DMS 273 (cell line): ENCODE results near the gene PCDHB11.
"Not testable (repeated sequence)": the region's sequence is repeated elsewhere in the genome, so short reads cannot be mapped to it uniquely, and the experiment has no call there.

ENCODE experiments used
- DNase-seq: peaks from one replicate; lab custom pipeline; 2025; ENCODE audit not compliant: unreplicated experiment; lab: John Stamatoyannopoulos, UW

The PCDHB11 gene

DNA sequence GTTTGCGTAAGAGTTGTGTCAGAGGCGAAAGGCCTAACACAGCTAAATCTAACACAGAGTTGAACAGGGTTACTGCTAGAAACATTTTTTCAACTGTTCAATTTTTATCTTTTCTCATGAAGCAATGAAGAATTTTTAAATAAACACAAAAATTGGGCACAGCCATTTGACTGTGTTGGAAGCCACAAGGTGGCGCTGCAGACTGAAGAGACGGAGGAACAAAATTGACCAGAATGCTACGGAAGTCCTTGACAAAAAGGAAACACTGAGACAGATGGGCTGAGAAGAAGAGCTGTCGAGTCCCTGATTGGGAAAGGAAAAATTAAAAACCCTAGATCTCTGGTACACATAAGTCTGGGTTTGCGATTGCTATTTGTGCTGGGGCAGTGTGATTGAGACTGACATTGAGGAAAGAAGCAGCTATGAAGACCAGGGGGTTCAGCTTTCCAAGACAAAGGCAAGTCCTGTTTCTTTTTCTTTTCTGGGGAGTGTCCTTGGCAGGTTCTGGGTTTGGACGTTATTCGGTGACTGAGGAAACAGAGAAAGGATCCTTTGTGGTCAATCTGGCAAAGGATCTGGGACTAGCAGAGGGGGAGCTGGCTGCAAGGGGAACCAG is 12.4 kb upstream of the PCDHB11 start, which contains the start of gene PCDHB9:
Gene PCDHB9 (plus strand): TSS at position 265 of the 616 bp plus-strand sequence. CDS start 158 bp downstream, at position 423.
- peak; percentile 93 for DNase-seq

DNA sequence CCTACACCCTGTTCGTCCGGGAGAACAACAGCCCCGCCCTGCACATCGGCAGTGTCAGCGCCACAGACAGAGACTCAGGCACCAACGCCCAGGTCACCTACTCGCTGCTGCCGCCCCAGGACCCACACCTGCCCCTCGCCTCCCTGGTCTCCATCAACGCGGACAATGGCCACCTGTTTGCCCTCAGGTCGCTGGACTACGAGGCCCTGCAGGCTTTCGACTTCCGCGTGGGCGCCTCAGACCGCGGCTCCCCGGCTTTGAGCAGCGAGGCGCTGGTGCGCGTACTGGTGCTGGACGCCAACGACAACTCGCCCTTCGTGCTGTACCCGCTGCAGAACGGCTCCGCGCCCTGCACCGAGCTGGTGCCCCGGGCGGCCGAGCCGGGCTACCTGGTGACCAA is 10.7 kb upstream of the PCDHB11 start:
- DNase-seq, result not testable (repeated sequence)

DNA sequence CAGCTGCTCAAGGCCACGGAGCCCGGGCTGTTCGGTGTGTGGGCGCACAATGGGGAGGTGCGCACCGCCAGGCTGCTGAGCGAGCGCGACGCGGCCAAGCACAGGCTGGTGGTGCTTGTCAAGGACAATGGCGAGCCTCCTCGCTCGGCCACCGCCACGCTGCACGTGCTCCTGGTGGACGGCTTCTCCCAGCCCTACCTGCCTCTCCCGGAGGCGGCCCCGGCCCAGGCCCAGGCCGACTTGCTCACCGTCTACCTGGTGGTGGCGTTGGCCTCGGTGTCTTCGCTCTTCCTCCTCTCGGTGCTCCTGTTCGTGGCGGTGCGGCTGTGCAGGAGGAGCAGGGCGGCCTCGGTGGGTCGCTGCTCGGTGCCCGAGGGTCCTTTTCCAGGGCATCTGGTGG is 10.3 kb upstream of the PCDHB11 start:
- not testable (repeated sequence) for DNase-seq

DNA sequence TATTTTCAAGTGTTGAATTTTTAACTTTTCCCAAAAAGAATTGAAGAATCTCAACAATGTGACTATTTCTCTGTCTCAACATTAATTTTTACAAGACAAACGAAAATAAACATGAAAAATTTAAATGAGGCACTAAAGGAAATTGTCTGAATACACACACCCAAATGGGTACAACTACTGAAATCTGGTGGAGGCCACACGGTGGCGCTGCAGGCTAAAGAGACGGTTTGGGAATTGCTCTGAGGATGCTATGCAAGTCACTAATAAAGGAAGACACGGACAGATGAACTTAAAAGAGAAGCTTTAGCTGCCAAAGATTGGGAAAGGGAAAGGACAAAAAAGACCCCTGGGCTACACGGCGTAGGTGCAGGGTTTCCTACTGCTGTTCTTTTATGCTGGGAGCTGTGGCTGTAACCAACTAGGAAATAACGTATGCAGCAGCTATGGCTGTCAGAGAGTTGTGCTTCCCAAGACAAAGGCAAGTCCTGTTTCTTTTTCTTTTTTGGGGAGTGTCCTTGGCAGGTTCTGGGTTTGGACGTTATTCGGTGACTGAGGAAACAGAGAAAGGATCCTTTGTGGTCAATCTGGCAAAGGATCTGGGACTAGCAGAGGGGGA is 7.2 kb upstream of the PCDHB11 start, which contains the start of gene PCDHB10:
Gene PCDHB10 (plus strand): TSS at position 244 of the 616 bp plus-strand sequence. CDS start 200 bp downstream, at position 444.
- DNase-seq, result peak; percentile 55

DNA sequence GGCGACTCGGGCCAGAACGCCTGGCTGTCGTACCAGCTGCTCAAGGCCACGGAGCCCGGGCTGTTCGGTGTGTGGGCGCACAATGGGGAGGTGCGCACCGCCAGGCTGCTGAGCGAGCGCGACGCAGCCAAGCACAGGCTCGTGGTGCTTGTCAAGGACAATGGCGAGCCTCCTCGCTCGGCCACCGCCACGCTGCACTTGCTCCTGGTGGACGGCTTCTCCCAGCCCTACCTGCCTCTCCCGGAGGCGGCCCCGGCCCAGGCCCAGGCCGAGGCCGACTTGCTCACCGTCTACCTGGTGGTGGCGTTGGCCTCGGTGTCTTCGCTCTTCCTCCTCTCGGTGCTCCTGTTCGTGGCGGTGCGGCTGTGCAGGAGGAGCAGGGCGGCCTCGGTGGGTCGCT is 5.1 kb upstream of the PCDHB11 start:
- not testable (repeated sequence) for DNase-seq

DNA sequence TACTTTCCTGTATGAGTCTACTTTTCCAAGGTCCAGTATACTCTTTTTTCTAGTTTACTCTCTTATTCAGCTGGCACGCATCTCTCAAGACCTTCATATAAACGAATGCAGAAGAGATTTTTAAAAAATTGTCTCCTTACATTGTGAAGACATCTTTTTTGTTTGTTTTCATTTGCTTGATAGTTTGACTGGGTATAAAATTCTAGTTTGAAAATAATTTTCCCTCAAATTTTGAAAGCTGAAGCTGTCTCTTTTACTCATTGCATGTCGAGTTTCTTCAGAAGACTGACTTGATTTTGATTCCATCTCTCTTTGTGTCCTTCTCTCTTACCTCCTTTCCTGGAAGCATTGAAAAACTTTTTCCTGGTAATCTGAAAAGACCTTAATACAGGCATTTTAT is 3.1 kb upstream of the PCDHB11 start:
- DNase-seq, result no peak

DNA sequence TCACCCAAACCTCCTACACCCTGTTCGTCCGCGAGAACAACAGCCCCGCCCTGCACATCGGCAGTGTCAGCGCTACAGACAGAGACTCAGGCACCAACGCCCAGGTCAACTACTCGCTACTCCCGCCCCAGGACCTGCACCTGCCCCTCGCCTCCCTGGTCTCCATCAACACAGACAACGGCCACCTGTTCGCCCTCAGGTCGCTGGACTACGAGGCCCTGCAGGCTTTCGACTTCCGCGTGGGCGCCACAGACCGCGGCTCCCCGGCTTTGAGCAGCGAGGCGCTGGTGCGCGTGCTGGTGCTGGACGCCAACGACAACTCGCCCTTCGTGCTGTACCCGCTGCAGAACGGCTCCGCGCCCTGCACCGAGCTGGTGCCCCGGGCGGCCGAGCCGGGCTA is 1.7 kb downstream of the PCDHB11 start:
- DNase-seq, result not testable (repeated sequence)

DNA sequence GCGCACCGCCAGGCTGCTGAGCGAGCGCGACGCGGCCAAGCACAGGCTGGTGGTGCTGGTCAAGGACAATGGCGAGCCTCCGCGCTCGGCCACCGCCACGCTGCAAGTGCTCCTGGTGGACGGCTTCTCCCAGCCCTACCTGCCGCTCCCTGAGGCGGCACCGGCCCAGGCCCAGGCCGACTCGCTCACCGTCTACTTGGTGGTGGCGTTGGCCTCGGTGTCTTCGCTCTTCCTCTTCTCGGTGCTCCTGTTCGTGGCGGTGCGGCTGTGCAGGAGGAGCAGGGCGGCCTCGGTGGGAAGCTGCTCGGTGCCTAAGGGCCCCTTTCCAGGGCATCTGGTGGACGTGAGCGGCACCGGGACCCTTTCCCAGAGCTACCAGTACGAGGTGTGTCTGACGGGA is 2.2 kb downstream of the PCDHB11 start:
- DNase-seq, result not testable (repeated sequence)

DNA sequence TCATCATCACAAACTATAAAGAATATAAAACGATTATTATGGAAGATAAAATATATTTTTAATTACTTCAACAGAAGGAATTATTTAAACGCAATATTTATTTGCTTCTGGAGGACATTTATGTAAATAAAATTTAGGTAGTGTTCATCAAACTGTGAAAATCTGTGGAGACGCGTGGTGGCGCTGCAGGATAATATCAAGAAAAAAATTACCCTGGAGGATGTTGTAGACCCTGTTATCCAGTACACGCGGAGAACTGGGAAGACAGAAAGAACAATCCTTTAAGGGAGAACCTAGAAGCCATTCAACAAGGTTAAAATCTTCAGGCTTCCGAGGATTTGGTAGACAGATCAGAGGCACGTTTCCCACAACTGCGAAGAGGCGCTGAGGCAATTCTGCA is 9.1 kb downstream of the PCDHB11 start, which contains the start of gene PCDHB12:
Gene PCDHB12 (plus strand): TSS at position 242 of the 400 bp plus-strand sequence. CDS start 189 bp downstream, outside the sequence.
- no peak for DNase-seq

DNA sequence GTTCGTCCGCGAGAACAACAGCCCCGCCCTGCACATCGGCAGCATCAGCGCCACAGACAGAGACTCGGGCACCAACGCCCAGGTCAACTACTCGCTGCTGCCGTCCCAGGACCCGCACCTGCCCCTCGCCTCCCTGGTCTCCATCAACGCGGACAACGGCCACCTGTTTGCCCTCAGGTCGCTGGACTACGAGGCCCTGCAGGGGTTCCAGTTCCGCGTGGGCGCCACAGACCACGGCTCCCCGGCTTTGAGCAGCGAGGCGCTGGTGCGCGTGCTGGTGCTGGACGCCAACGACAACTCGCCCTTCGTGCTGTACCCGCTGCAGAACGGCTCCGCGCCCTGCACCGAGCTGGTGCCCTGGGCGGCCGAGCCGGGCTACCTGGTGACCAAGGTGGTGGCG is 10.9 kb downstream of the PCDHB11 start:
- not testable (repeated sequence) for DNase-seq

DNA sequence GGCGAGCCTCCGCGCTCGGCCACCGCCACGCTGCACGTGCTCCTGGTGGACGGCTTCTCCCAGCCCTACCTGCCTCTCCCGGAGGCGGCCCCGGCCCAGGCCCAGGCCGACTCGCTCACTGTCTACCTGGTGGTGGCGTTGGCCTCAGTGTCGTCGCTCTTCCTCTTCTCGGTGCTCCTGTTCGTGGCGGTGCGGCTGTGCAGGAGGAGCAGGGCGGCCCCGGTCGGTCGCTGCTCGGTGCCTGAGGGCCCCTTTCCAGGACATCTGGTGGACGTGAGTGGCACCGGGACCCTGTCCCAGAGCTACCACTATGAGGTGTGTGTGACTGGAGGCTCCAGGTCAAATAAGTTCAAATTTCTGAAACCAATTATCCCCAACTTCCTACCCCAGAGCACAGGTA is 11.4 kb downstream of the PCDHB11 start:
- not testable (repeated sequence) for DNase-seq

DNA sequence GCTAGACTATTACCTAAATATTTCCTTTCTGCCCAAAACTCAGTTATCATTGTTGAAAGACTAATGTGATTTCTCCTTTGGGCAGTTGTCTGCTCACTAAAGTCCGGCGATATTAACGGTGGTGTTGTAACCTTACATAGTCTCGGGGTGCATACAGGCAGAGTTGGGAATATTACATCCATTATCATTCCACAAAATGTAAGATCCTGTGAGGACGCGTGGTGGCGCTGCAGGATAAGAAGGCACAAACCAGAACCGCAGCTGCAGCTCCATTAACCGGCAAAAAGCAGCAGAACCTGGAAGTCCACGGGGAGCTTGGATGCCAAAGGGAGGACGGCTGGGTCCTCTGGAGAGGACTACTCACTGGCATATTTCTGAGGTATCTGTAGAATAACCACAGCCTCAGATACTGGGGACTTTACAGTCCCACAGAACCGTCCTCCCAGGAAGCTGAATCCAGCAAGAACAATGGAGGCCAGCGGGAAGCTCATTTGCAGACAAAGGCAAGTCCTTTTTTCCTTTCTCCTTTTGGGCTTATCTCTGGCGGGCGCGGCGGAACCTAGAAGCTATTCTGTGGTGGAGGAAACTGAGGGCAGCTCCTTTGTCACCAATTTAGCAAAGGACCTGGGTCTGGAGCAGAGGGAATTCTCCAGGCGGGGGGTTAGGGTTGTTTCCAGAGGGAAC is 14.4 kb downstream of the PCDHB11 start, which contains the start of gene PCDHB13:
Gene PCDHB13 (plus strand): TSS at position 264 of the 684 bp plus-strand sequence. CDS start 205 bp downstream, at position 469.
- DNase-seq, result peak; percentile 56

DNA sequence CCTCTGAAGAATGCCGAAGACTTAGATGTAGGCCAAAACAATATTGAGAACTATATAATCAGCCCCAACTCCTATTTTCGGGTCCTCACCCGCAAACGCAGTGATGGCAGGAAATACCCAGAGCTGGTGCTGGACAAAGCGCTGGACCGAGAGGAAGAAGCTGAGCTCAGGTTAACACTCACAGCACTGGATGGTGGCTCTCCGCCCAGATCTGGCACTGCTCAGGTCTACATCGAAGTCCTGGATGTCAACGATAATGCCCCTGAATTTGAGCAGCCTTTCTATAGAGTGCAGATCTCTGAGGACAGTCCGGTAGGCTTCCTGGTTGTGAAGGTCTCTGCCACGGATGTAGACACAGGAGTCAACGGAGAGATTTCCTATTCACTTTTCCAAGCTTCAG is 15.2 kb downstream of the PCDHB11 start:
- DNase-seq, result not testable (repeated sequence)

DNA sequence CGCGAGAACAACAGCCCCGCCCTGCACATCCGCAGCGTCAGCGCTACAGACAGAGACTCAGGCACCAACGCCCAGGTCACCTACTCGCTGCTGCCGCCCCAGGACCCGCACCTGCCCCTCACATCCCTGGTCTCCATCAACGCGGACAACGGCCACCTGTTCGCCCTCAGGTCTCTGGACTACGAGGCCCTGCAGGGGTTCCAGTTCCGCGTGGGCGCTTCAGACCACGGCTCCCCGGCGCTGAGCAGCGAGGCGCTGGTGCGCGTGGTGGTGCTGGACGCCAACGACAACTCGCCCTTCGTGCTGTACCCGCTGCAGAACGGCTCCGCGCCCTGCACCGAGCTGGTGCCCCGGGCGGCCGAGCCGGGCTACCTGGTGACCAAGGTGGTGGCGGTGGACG is 16.1 kb downstream of the PCDHB11 start:
- DNase-seq, result not testable (repeated sequence)

DNA sequence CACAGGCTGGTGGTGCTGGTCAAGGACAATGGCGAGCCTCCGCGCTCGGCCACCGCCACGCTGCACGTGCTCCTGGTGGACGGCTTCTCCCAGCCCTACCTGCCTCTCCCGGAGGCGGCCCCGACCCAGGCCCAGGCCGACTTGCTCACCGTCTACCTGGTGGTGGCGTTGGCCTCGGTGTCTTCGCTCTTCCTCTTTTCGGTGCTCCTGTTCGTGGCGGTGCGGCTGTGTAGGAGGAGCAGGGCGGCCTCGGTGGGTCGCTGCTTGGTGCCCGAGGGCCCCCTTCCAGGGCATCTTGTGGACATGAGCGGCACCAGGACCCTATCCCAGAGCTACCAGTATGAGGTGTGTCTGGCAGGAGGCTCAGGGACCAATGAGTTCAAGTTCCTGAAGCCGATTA is 16.6 kb downstream of the PCDHB11 start:
- DNase-seq, result not testable (repeated sequence)

DNA sequence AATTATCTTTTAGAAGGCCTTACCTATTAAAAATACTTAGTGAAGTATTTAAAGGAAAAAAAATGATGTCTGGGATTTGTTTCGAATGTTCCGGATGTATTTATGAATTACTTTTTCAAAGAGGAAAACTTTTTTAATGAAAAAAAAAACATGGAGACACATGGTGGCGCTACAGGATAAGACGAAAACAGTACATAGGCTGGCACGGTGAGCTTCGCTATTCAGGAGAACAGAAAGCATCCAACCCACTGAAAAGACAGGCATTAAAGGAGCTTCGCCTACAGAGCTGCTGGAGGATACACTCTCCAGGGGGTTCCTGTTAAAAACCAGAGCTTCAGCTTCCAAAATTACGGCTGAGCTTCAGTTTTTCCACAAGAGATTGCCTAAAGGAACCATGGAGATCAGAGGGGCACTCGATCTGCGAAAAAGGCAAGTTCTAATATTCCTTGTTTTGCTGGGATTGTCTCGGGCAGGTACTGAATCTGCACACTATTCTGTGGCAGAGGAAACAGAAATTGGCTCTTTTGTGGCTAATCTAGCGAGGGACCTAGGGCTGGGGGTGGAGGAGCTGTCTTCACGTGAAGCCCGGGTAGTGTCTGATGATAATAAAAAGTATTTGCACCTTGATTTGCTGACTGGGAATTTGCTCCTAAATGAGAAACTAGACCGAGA is 23.8 kb downstream of the PCDHB11 start, which contains the start of gene PCDHB14:
Gene PCDHB14 (plus strand): TSS at position 232 of the 672 bp plus-strand sequence. CDS start 163 bp downstream, at position 395.
- DNase-seq, result peak; percentile 86

DNA sequence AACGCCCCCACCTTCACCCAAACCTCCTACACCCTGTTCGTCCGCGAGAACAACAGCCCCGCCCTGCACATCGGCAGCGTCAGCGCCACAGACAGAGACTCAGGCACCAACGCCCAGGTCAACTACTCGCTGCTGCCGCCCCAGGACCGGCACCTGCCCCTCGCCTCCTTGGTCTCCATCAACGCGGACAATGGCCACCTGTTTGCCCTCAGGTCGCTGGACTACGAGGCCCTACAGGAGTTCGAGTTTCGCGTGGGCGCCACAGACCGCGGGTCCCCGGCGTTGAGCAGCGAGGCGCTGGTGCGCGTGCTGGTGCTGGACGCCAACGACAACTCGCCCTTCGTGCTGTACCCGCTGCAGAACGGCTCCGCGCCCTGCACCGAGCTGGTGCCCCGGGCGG is 25.4 kb downstream of the PCDHB11 start:
- DNase-seq, result not testable (repeated sequence)

DNA sequence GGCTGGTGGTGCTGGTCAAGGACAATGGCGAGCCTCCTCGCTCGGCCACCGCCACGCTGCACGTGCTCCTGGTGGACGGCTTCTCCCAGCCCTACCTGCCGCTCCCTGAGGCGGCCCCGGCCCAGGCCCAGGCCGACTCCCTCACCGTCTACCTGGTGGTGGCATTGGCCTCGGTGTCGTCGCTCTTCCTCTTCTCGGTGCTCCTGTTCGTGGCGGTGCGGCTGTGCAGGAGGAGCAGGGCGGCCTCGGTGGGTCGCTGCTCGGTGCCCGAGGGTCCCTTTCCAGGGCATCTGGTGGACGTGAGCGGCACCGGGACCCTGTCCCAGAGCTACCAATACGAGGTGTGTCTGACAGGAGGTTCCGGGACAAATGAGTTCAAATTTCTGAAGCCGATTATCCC is 26.0 kb downstream of the PCDHB11 start:
- not testable (repeated sequence) for DNase-seq

DNA sequence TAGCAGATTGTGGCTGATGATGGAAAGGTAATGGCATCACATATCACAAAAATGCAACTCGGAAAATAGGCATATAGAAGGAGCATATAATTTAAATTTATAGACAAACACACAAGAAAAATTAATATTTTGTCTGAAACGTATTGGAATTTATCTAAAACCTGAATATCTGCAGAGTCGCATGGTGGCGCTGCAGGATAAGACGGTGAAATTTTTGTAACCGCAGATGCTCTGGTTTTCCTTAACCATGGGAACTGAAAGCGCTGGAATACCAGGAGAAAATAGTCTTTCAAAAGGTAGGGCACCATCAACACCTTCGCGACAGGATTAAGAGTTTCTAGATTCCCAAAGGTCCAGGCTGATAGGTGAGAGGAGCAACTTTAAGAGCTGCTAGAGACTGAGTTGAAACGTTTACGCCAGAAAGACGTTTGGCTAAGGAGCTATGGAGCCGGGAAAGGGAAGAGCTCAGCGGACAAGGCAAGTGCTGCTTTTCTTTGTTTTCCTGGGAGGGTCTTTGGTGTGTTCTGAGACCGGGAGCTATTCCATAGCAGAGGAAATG is 34.8 kb downstream of the PCDHB11 start:
- DNase-seq, result no peak

DNA sequence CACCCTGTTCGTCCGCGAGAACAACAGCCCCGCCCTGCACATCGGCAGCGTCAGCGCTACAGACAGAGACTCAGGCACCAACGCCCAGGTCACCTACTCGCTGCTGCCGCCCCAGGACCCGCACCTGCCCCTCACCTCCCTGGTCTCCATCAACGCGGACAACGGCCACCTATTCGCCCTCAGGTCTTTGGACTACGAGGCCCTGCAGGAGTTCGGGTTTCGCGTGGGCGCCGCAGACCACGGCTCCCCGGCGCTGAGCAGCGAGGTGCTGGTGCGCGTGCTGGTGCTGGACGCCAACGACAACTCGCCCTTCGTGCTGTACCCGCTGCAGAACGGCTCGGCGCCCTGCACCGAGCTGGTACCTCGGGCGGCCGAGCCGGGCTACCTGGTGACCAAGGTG is 36.5 kb downstream of the PCDHB11 start:
- DNase-seq, result not testable (repeated sequence)
